Activated CD4-positive, alpha-beta memory T cell treated with anti-CD3 and anti-CD28 coated beads for 36 hours (primary cell): ENCODE results near the gene SLC8A2. TPM values are rescaled to one million over a fixed set of nuclear protein-coding genes. Genes with fewer than 3 reads are reported as not detected.

Source experiments
- CTCF ChIA-PET: fragments of 350-600 bp; sonication (Branson Sonifier 250); formaldehyde crosslinking; loops from one replicate; lab custom pipeline; 2021; ENCODE audit warnings: antibody characterized with exemption, inconsistent platforms; lab: Charles Lee
- POLR2A ChIA-PET: fragments of 350-600 bp; sonication (Branson Sonifier 250); formaldehyde crosslinking; loops from one replicate; lab custom pipeline; 2021; ENCODE audit warnings: antibody characterized with exemption; lab: Charles Lee
- DNase-seq: peaks from one replicate; pipeline ENCODE4 v3.0.0-alpha.2; 2020
- H3K27ac Mint-ChIP-seq: one replicate; pipeline ENCODE4 v1.8.0; 2021; ENCODE audit warnings: mixed read lengths
- H3K27me3 Mint-ChIP-seq: one replicate; pipeline ENCODE4 v1.8.0; 2021; ENCODE audit warnings: mixed read lengths
- H3K36me3 Mint-ChIP-seq: one replicate; pipeline ENCODE4 v1.8.0; 2021; ENCODE audit warnings: mixed read lengths
- H3K4me1 Mint-ChIP-seq: one replicate; pipeline ENCODE4 v1.8.0; 2021; ENCODE audit warnings: low read depth, mixed read lengths
- H3K4me3 Mint-ChIP-seq: one replicate; pipeline ENCODE4 v1.8.0; 2021; ENCODE audit warnings: mild to moderate bottlenecking, mixed read lengths
- H3K9me3 Mint-ChIP-seq: one replicate; pipeline ENCODE4 v1.8.0; 2021; ENCODE audit warnings: mixed read lengths
- intact Hi-C: fragments of 100-400 bp; cut with micrococcal nuclease; formaldehyde crosslinking; loops from one replicate; pipeline ENCODE4 v1.15.1; 2023
- total RNA-seq, 2 experiments: library from RNA; stranded (reverse); gene quantifications; one replicate each; pipeline ENCODE4 v1.2.3, GENCODE V29; 2021

Gene SLC8A2
- total RNA-seq, 2 experiments from 2014 or later = 0.14 TPM; not detected in 1

DNA sequence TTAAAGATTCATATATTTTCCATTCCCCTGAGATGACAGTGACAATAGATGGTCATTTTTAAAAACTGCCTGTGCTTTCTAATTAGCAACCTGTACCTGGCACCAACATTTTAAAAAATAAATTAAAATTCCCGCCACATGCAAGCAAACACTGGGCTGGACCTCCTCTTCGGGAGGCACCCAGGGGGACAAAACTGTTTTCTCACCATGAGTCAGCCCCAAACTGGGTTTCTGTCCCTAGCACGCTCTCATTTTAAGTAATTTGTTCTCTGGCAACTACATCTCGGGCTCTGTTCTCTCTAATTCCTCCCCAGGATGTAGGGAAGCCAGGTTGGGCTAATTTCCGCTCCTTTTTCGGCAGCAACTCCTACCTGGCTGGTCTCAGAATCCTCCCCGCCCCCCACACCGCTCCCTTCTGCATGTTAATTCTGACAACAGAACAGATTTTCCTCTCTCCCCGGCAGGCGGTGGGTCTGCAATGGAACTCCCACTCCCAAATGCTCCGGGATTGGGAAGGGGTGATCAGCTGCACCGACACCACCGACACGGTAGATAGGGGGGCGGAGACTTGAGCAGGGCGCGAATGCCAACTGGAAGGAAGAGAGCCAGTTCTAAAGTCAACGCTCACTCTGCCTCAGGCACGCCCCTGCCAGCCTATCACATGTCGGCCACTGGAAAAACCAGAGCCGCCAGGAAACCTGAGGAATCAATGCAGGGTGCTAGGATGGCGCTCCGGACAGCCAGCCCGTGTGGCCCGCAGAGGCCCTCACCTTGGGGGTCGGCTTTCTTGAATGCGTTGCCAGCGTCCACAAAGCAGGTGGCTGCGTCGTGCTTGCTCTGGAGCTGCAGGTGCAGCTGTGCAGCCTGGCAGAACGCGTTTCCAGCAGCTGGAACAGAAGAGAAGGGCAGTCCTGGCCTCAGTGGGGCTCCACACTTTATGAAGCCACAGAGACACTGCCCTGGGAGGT, 28.5 kb upstream of the SLC8A2 start:
- H3K27ac Mint-ChIP-seq = peak overlapping the region; percentile 23
- intact Hi-C loops = no loop called here
- POLR2A ChIA-PET = no interaction called here
- H3K4me1 Mint-ChIP-seq = no peaks in the 10 kb centered on the region
- H3K27me3 Mint-ChIP-seq = no peaks in the 10 kb centered on the region
- no peak overlapping the region for H3K4me3 Mint-ChIP-seq
- H3K9me3 Mint-ChIP-seq = no peaks in the 10 kb centered on the region
- H3K36me3 Mint-ChIP-seq = peaks cover 6% of the 10 kb centered on the region
- CTCF ChIA-PET = interaction anchor here (2.0 kb wide), 1 partner anchor 16 kb away, joined by 9 read pairs; the partner anchor contains the start of gene KPTN
- DNase-seq = no peak

DNA sequence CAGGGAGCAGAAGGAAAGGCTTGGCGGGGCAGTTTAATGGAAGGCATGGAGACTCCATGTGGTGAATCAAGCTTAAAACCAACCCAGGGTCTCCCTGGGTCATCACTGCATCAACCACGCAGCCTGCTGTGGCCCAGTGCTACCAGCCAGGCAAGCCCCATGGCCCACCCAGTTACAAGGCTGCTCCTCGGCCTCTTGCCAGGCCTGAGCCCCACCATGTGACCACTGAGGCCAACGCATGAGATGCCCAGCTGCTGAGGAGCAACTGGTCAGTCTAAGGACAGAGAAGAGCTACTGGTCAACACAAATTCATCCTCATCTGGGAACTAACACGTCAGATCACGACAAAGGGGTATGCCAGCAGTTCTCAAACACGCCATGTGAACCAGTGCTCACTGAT, 27.7 kb upstream of the SLC8A2 start:
- no peak for DNase-seq
- no peak overlapping the region for H3K4me3 Mint-ChIP-seq
- no peaks in the 10 kb centered on the region for H3K27me3 Mint-ChIP-seq
- intact Hi-C loops = no loop called here
- H3K36me3 Mint-ChIP-seq = peaks cover 6% of the 10 kb centered on the region
- H3K27ac Mint-ChIP-seq = no peak overlapping the region
- ChIA-PET CTCF (interaction anchor here (0.7 to 2.0 kb wide), 2 partner anchors 16 to 63 kb away, joined by 3 to 9 read pairs; partner anchors contain the start of gene KPTN), POLR2A (no interaction called here)
- H3K4me1 Mint-ChIP-seq = no peaks in the 10 kb centered on the region
- no peaks in the 10 kb centered on the region for H3K9me3 Mint-ChIP-seq

DNA sequence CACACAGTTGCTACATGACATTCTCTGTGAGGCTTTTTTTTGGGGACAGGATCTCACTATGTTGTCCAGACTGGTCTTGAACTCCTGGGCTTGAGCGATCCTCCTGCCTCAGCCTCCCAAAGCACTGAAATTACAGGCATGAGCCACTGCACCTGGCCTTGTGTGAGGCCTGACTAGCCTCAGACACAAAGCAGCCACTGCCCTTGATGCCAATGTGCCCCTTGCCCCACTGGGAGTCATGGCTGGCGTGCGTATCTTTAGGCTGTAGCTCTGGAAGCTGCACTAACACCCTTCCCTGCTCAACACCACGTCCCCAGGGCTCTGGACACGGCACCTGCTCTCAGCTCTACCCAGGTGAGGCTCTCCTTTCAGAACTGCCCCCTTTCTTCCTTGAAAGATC, 26.9 kb upstream of the SLC8A2 start:
- Mint-ChIP-seq H3K9me3 (no peaks in the 10 kb centered on the region), H3K36me3 (peaks cover 6% of the 10 kb centered on the region), H3K27me3 (no peaks in the 10 kb centered on the region), H3K27ac (no peak overlapping the region), H3K4me3 (no peak overlapping the region), H3K4me1 (no peaks in the 10 kb centered on the region)
- CTCF ChIA-PET = interaction anchor here (0.7 to 2.0 kb wide), 2 partner anchors 15 to 62 kb away, joined by 3 to 9 read pairs; partner anchors contain the start of gene KPTN
- intact Hi-C loops = no loop called here
- no peak for DNase-seq
- POLR2A ChIA-PET = no interaction called here

DNA sequence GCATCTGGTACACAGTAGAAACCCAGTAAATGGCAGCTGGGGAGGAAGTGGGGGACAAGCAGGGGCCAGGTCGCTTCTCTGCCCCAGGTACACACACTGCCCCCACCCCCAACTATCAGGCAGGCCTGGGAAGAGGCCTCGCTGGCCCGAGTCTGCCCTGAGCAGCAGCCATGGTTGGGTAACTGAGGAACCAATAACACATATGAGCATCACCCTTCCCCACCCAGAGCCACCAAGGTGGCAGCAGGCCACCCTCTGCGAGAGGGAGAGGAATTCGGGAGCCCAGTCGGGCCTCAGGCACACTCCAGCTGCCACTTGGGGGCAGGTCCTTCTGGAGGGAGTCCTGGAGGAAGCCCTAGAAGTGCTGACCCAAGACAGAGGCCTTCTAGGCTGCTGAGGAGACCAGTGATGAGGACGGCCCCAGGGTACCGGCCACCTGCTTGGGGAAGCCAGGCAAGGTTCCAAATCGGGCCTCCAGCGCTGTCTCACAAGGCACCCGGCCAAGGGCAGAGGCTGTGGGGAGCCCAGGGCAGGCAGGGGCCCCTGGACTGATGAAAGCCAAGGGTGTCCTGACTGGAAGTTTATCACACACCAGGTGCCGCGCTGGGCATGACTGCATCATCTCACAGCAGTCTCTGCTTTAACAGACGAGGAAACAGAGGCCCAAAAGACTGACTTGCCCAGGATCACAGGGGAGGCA, 26.3 kb upstream of the SLC8A2 start:
- CTCF ChIA-PET = interaction anchor here (2.0 to 4.0 kb wide), 2 partner anchors 14 kb away, joined by 9 to 17 read pairs; partner anchors contain the start of gene KPTN
- POLR2A ChIA-PET = no interaction called here
- peaks cover 3% of the 10 kb centered on the region for H3K36me3 Mint-ChIP-seq
- no peaks in the 10 kb centered on the region for H3K4me1 Mint-ChIP-seq
- DNase-seq = no peak
- H3K9me3 Mint-ChIP-seq = no peaks in the 10 kb centered on the region
- no peak overlapping the region for H3K27ac Mint-ChIP-seq
- no peak overlapping the region for H3K4me3 Mint-ChIP-seq
- intact Hi-C loops = no loop called here
- H3K27me3 Mint-ChIP-seq = no peaks in the 10 kb centered on the region

DNA sequence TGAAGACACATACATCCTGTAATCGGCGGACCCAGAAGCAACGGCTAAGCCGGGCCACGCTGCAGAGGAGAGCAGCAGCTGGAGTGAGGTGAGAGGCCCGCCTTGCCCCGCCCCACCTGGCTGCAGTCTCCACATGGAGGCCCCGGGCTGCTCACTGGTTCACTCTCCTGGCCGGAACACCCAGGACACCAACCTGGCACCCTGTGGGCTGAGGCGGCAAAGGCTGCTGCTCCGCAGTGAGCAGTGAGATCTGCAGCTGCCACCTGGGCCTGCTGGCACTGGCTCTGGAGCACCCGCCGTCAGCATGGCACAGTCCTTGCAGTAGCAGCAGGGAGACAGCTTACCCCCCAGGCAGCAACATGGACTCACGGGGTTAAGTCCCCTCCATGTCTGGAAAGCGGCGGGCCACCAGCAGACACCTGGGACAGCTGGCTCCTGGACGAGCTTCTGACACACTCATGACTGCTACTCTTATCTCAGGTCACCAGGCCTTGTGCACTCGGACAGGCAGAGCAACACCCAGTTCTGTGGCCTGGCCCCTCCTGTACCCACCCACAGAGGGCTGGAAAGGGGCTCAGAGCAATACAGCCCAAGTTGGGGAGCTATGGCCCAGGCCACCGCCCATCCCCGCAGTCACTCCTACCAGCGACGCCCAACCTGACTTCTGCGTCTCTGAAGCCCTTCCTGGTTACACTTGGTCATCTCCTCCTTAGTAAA, 25.5 kb upstream of the SLC8A2 start:
- Mint-ChIP-seq H3K4me3 (no peak overlapping the region), H3K9me3 (no peaks in the 10 kb centered on the region), H3K27ac (no peak overlapping the region), H3K27me3 (no peaks in the 10 kb centered on the region), H3K4me1 (no peaks in the 10 kb centered on the region), H3K36me3 (peaks cover 3% of the 10 kb centered on the region)
- CTCF ChIA-PET = interaction anchor here (4.0 kb wide), 1 partner anchor 13 kb away, joined by 17 read pairs; the partner anchor contains the start of gene KPTN
- intact Hi-C loops = no loop called here
- DNase-seq = no peak
- POLR2A ChIA-PET = no interaction called here

DNA sequence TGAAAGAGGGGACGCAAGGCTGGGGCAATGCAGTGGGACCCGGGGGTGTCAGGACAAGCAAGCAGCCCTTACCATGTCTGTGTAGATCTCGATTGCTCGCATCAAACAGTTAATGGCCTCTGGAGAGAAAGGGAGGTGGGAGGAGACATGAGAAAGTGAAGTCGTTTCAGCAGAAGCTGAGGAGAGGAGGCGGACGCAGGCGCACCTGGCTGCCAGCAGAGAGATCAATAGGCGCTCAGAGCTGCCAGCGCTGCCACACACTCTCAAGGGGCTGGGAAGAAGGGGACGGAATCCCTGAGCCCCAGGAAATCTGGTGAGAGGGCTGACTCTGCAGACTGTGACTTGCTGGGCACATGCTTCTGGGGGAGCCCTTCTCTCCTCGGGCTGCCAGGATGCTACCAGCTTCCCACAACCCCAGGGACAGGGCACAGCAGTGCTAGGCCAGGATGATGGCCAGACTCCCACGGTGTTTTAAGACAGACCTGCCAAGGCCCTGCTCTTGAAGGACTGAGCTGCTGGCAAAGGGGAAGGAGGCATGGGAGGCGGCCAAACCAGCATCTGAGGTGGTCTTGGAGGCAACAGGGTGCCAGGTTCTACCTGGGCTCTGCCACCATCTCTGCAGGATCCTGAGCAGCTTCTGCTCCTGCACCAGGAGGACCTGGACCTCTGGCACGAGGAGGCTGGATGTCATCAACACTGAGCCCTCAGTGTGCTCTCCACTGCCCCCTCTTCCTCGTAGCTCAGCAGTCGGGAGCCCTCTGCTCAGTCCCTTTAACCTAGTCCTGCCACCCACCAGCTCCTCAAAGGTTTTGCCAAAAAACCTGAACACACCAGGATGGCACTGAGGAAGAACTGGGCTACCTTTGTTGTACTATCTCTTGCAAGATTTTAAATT, 24.0 kb upstream of the SLC8A2 start:
- ChIA-PET CTCF (interaction anchor here (4.0 kb wide), 1 partner anchor 11 kb away, joined by 17 read pairs; the partner anchor contains the start of gene KPTN), POLR2A (interaction anchor here (1.0 kb wide), 1 partner anchor 12 kb away, joined by 4 read pairs; no protein-coding TSS in a partner anchor)
- Mint-ChIP-seq H3K4me3 (no peak overlapping the region), H3K9me3 (no peaks in the 10 kb centered on the region), H3K27ac (no peak overlapping the region), H3K36me3 (no peaks in the 10 kb centered on the region), H3K27me3 (no peaks in the 10 kb centered on the region), H3K4me1 (no peaks in the 10 kb centered on the region)
- no peak for DNase-seq
- intact Hi-C loops = no loop called here

DNA sequence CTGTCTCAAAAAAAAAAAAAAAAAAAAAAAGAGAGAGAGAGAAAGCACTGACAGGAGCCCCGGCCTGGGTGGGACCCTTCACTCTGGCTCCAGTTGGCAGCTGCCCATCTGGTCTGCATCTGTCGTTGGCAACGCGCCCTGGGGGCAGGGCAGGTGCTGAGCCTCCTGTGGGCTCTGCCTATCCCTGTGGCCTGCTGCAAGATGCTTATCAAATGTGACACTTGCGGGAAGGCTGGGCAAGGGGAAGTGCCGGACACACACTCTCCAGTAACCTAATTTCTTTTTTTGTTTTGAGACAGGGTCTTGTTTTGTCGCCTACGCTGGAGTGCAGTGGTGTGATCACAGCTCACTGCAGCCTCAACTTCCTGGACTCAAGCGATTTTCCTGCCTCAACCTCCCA, 23.0 kb upstream of the SLC8A2 start:
- ChIA-PET POLR2A (interaction anchor here (0.6 kb wide), 1 partner anchor 610 kb away, joined by 3 read pairs; no protein-coding TSS in a partner anchor), CTCF (interaction anchor here (0.8 to 4.0 kb wide), 2 partner anchors 10 to 210 kb away, joined by 3 to 17 read pairs; partner anchors contain the start of gene KPTN)
- H3K9me3 Mint-ChIP-seq = no peaks in the 10 kb centered on the region
- intact Hi-C loops = no loop called here
- no peak overlapping the region for H3K4me3 Mint-ChIP-seq
- H3K27ac Mint-ChIP-seq = no peak overlapping the region
- DNase-seq = no peak
- no peaks in the 10 kb centered on the region for H3K36me3 Mint-ChIP-seq
- no peaks in the 10 kb centered on the region for H3K4me1 Mint-ChIP-seq
- no peaks in the 10 kb centered on the region for H3K27me3 Mint-ChIP-seq

DNA sequence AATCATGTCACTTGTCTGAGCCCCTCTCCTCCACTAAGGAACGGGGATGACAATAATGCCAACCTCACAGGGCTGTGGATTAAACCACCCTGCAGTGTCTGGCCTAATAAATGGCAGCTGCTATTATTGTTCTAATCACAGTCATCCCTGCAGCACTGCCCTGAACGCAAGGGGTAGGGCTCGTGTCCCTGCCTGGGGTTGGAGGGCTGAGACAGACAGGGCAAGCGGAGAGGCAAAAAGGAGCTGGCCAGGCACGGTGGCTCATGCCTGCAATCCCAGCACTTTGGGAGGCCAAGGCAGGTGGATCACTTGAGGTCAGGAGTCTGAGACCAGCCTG, 22.5 kb upstream of the SLC8A2 start:
- no peaks in the 10 kb centered on the region for H3K4me1 Mint-ChIP-seq
- intact Hi-C loops = no loop called here
- ChIA-PET POLR2A (no interaction called here), CTCF (interaction anchor here (0.8 to 4.0 kb wide), 2 partner anchors 10 to 210 kb away, joined by 3 to 17 read pairs; partner anchors contain the start of gene KPTN)
- no peak overlapping the region for H3K27ac Mint-ChIP-seq
- no peak overlapping the region for H3K4me3 Mint-ChIP-seq
- no peaks in the 10 kb centered on the region for H3K36me3 Mint-ChIP-seq
- no peaks in the 10 kb centered on the region for H3K9me3 Mint-ChIP-seq
- no peak for DNase-seq
- H3K27me3 Mint-ChIP-seq = no peaks in the 10 kb centered on the region

DNA sequence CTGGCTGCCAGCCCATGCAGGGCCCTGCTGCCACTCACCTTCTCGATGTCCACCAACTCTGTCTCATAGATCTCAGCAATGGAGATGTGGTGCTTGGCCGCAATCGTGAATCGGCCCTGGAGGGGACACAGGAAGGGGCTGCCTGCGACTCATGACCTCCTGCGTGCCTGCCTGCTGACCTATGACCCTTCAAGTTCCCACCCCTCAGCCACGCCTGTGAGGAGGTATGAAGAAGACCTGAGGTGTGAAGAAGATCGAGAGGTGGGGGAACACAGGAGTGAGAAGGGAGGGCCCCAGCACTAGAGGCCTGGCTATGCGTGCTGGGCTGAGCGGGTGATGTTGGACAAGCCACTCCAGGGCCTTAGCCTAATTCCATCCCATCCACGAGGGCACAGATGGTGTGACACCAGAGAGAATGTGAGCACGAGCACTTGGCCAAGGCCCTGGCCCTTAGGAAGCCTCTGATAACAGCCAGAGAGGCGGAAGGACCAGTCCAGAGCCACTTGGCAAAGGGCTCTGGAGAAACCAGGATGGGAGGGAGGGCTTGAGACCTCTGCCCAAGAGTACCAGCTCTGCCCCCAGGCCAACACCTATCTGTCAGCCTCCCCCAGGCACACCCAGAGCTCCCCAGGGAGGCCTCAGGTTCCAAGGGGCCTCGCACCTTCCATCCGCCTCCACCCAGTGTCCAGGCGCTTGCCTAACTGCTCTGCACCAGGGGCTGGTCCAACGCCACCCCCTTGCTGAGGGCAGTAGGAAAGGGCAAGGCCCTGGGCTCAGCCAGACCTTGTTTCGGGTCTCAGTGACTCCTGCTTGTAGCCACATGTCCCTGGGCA, 21.9 kb upstream of the SLC8A2 start:
- Mint-ChIP-seq H3K4me1 (no peaks in the 10 kb centered on the region), H3K36me3 (no peaks in the 10 kb centered on the region), H3K27ac (no peak overlapping the region), H3K27me3 (no peaks in the 10 kb centered on the region), H3K4me3 (no peak overlapping the region), H3K9me3 (no peaks in the 10 kb centered on the region)
- no peak for DNase-seq
- ChIA-PET CTCF (interaction anchor here (4.0 kb wide), 1 partner anchor 9 kb away, joined by 17 read pairs; the partner anchor contains the start of gene KPTN), POLR2A (no interaction called here)
- intact Hi-C loops = no loop called here

DNA sequence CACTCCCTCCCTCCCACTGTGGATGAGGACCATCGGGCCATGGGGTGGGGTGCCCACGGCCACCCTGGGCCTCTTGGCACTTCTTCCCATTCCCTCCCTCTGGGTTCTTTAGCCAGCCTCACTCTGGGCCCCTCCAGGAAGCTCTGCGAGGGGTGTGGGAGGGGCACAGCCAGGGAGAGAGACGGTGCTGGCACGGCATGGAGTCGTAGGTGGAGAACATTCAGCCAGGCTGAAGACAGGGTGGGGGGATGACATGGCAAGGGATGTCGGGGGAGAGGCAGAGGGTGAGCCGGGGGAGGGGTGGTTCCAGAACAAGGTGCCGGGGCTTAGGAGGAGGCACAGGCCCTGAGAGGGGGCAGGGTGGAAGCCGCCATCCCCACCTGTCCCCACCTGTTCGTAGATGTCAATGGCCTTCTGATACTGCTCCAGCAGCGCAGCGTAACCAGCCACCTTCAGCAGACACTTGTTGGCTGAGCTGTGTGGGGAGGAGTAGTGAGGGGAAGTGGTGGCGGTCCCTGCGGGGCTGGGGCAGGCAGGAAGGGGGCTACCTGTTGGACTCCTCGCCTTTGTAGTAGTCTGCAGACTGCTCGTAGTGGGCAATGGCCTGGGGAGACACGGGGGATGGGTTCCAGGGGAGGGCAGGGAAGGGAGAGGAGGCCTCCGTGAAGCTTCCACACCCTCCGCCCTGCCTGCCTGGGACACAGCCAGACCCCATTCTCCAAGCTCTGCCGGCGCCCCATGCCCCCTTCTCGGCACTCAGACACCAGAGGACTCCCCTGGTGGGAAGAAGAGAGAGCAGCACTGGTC, 21.1 kb upstream of the SLC8A2 start:
- ChIA-PET CTCF (no interaction called here), POLR2A (no interaction called here)
- Mint-ChIP-seq H3K4me1 (no peaks in the 10 kb centered on the region), H3K36me3 (no peaks in the 10 kb centered on the region), H3K4me3 (no peak overlapping the region), H3K27ac (no peak overlapping the region), H3K27me3 (no peaks in the 10 kb centered on the region), H3K9me3 (no peaks in the 10 kb centered on the region)
- intact Hi-C loops = no loop called here
- no peak for DNase-seq
